OCI-LY7 (cell line): ENCODE results near the gene MRPL41.

ENCODE experiments used
- EZH2phosphoT487 ChIP-seq: fragments of 200-600 bp; sonication (generic); IDR thresholded peaks from 2 replicates; pipeline ENCODE4 v1.6.1; 2018; ENCODE audit warnings: low read depth, borderline replicate concordance, mild to moderate bottlenecking, mixed run types, antibody characterized with exemption, low read length, moderate library complexity, mixed read lengths
- TF ChIP-seq, protein P1 (sequence below): fragments of 200-600 bp; sonication (generic); conservative IDR thresholded peaks from 2 replicates; pipeline ENCODE4 v1.5.1; 2014; ENCODE audit warnings: mild to moderate bottlenecking, antibody characterized with exemption, low read length, moderate library complexity, mixed read lengths

DNA sequence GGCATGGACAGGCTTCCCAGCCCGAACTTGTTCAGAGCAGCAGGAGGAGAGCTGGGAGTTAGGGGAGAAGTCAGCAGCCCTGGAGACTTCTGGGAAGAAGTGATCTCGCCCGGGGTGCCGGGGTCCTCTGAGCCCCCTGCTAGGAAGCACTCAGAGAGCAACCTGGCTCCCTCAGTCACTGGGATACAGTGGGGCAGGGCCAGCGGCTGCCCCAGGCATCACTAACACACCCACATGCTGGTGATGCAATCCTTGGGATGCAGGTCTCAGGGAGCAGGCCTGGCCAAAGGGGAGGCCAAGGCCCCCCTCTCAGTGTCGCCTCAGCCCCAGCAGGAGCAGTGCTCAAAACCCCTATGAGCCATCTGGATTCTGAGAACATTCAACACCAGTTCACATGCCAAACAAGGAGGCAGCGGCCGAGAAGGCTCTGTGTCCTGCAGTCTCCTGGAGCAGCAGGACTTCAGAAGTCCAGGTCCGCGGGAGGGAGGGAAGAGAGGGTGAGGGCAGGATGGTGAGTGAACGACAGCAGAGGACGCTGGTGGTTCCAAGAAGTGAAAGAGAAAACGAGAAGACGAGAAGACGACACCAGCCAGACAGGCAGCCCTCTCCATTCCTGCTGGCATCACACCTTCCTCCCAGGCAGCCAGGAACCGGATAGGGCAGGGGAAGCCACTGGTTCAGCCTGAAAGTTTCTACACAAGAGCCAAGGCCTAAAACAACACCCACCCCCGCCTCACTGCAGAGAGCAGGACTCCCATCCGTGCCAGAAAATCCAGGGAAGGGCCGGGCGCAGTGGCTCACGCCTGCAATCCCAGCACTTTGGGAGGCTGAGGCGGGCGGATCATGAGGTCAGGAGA is 3.8 kb upstream of the MRPL41 start:
- TF ChIP-seq, protein P1, sequence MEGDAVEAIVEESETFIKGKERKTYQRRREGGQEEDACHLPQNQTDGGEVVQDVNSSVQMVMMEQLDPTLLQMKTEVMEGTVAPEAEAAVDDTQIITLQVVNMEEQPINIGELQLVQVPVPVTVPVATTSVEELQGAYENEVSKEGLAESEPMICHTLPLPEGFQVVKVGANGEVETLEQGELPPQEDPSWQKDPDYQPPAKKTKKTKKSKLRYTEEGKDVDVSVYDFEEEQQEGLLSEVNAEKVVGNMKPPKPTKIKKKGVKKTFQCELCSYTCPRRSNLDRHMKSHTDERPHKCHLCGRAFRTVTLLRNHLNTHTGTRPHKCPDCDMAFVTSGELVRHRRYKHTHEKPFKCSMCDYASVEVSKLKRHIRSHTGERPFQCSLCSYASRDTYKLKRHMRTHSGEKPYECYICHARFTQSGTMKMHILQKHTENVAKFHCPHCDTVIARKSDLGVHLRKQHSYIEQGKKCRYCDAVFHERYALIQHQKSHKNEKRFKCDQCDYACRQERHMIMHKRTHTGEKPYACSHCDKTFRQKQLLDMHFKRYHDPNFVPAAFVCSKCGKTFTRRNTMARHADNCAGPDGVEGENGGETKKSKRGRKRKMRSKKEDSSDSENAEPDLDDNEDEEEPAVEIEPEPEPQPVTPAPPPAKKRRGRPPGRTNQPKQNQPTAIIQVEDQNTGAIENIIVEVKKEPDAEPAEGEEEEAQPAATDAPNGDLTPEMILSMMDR, result no peak
- no peak for TF ChIP-seq EZH2phosphoT487
